Measurements from ENCODE around the gene HDAC5. TPM values are rescaled to one million over a fixed set of nuclear protein-coding genes. Genes with fewer than 3 reads are reported as not detected.

Gene HDAC5
- total RNA-seq, 1 donor from 2014 or later = 42.0 TPM

GRCh38 chr17:44083250-44083849 is 40.1 kb downstream of the HDAC5 start:
- Mint-ChIP-seq H3K9me3 (ENCODE audit: unreplicated experiment) (no peaks in the 10 kb centered on the region), H3K4me1 (ENCODE audit: unreplicated experiment) (peaks cover 17% of the 10 kb centered on the region), H3K27me3 (ENCODE audit: unreplicated experiment) (no peaks in the 10 kb centered on the region), H3K4me3 (ENCODE audit: unreplicated experiment) (no peak overlapping the region), H3K27ac (ENCODE audit: unreplicated experiment) (no peak overlapping the region), H3K36me3 (ENCODE audit: unreplicated experiment) (peaks cover 17% of the 10 kb centered on the region)
- no peak for DNase-seq (ENCODE audit: extremely low spot score, unreplicated experiment)
- peak; percentile 10 for TF ChIP-seq CTCF (IDR thresholded peaks at IDR 0.05)

DNA sequence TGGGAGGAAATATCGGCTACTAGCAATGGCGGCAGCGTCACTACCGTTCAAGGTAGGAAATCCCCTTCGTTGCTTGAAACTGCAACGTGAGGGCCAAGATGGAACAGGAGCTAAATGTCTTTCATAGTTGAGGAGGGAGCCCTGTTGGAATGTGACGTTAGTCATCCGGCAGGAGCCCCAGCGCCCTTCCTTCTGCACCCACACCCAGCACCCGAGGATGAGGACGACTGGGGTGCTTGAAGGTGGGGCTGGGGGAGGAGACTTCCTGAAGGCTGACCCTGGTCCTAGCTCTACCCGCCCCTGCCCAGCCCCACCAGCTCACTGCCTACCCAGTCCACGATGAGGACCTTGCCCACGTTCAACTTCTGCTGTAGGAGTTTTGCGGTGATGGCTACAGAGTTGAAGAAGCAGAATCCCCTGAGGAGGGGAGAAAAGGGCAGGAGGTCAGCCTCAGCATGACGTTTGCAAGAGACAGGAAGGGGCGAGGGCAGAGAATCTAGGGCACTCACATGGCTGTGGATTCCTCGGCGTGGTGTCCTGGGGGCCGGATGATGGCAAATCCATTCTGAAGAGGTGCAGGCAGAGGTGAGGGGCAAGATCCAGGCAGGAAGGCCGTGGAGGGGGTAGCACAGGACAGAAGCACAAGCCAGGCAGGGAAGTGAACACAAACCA is 41.0 kb downstream of the HDAC5 start:
- H3K4me3 Mint-ChIP-seq (ENCODE audit: unreplicated experiment) = no peak overlapping the region
- H3K4me1 Mint-ChIP-seq (ENCODE audit: unreplicated experiment) = peaks cover 11% of the 10 kb centered on the region
- H3K27ac Mint-ChIP-seq (ENCODE audit: unreplicated experiment) = no peak overlapping the region
- peaks cover 15% of the 10 kb centered on the region for H3K36me3 Mint-ChIP-seq (ENCODE audit: unreplicated experiment)
- no peaks in the 10 kb centered on the region for H3K27me3 Mint-ChIP-seq (ENCODE audit: unreplicated experiment)
- H3K9me3 Mint-ChIP-seq (ENCODE audit: unreplicated experiment) = no peaks in the 10 kb centered on the region
- no peak for TF ChIP-seq CTCF (IDR thresholded peaks at IDR 0.05)
- no peak for DNase-seq (ENCODE audit: extremely low spot score, unreplicated experiment)

DNA sequence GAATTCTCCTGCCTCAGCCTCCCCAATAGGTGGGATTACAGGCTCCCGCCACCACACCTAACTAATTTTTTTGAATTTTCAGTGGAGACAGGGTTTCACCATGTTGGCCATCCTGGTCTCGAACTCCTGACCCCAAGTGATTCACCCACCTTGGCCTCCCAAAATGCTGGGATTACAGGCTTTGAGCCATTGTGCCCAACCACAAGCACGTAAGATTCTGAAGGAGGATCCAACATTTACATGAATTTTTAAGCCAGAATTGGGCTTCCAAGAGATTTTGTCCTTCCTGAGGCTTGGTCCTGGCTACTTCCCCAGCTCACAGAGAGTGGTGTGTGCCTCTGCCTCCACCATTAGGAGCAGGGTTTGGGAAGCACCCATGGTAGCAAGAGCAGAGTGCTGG is 41.8 kb downstream of the HDAC5 start:
- Mint-ChIP-seq H3K36me3 (ENCODE audit: unreplicated experiment) (peaks cover 15% of the 10 kb centered on the region), H3K4me3 (ENCODE audit: unreplicated experiment) (no peak overlapping the region), H3K9me3 (ENCODE audit: unreplicated experiment) (no peaks in the 10 kb centered on the region), H3K4me1 (ENCODE audit: unreplicated experiment) (peaks cover 5% of the 10 kb centered on the region), H3K27me3 (ENCODE audit: unreplicated experiment) (no peaks in the 10 kb centered on the region), H3K27ac (ENCODE audit: unreplicated experiment) (no peak overlapping the region)
- no peak for TF ChIP-seq CTCF (IDR thresholded peaks at IDR 0.05)
- no peak for DNase-seq (ENCODE audit: extremely low spot score, unreplicated experiment)

DNA sequence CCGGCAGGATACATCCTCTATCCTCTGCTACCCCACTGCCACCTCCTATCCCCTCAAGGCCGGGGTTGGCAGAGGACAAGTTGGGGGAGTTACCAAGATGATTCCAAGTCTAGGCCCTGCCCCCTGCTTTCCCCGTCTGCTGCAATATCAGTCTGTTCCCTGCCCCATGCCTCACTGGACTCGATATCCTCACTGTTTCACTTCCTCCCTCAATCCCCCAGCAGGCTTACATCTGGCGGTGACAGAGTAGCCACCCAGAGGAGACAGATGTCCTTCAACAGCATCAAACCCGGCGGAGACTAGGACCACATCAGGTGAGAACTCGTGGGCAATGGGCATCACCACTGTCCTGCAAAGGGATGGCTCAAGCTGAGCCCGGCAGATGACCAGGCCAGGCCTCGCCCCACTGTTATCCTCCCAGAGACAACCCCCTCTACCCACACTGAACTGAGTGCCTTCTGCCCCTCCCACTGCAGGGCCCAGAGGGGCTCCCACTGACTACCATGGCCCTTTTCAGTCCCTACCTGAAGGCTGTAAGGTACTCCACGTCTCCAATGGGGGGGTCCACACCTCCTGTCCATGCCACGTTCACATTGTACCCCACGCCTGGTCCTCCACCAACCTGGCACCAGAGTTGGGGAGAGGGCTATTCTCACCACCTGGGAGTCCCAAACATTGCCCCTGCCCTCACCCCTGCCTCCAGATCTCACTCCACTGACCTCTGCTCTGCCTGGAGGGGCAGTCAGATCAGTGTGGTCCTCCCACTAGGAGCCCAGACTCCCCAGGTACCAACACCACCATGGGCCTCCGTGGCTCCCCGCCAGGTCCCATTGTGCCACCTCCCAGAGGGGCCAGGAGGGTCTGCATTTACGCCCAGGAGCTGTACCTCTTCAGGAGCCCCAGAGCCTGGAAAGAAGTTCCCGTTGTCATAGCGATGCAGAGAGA is 43.3 kb downstream of the HDAC5 start:
- Mint-ChIP-seq H3K27ac (ENCODE audit: unreplicated experiment) (no peak overlapping the region), H3K27me3 (ENCODE audit: unreplicated experiment) (no peaks in the 10 kb centered on the region), H3K4me3 (ENCODE audit: unreplicated experiment) (no peak overlapping the region), H3K4me1 (ENCODE audit: unreplicated experiment) (no peaks in the 10 kb centered on the region), H3K36me3 (ENCODE audit: unreplicated experiment) (peaks cover 22% of the 10 kb centered on the region), H3K9me3 (ENCODE audit: unreplicated experiment) (no peaks in the 10 kb centered on the region)
- DNase-seq (ENCODE audit: extremely low spot score, unreplicated experiment) = no peak
- no peak for TF ChIP-seq CTCF (IDR thresholded peaks at IDR 0.05)

- Mint-ChIP-seq H3K27me3 (ENCODE audit: unreplicated experiment) (no peaks in the 10 kb centered on the region), H3K36me3 (ENCODE audit: unreplicated experiment) (peaks cover 17% of the 10 kb centered on the region), H3K4me3 (ENCODE audit: unreplicated experiment) (no peak overlapping the region), H3K9me3 (ENCODE audit: unreplicated experiment) (no peaks in the 10 kb centered on the region), H3K27ac (ENCODE audit: unreplicated experiment) (no peak overlapping the region), H3K4me1 (ENCODE audit: unreplicated experiment) (no peaks in the 10 kb centered on the region)
- DNase-seq (ENCODE audit: extremely low spot score, unreplicated experiment) = no peak
- TF ChIP-seq CTCF (IDR thresholded peaks at IDR 0.05) = no peak
Measured at GRCh38 chr17:44078412-44078811, 45.0 kb downstream of the HDAC5 start.

Measured in osteocyte (in vitro differentiated cells).